Type B pancreatic cell (in vitro differentiated cells): Measurements from ENCODE around the gene RSPRY1. TPM values are rescaled to one million over a fixed set of nuclear protein-coding genes. Genes with fewer than 3 reads are reported as not detected.

Experiments
- DNase-seq: peaks from one replicate; pipeline ENCODE4 v3.0.0; 2021; ENCODE audit warnings: mixed read lengths; ENCODE audit not compliant: unreplicated experiment; ENCODE audit errors: extremely low spot score
- H3K27ac Mint-ChIP-seq: 2 replicates; pipeline ENCODE4 v1.8.0; 2021; ENCODE audit warnings: mild to moderate bottlenecking, mixed read lengths
- H3K27me3 Mint-ChIP-seq: 2 replicates; pipeline ENCODE4 v1.8.0; 2021; ENCODE audit warnings: mixed read lengths
- H3K36me3 Mint-ChIP-seq: 2 replicates; pipeline ENCODE4 v1.8.0; 2021; ENCODE audit warnings: mixed read lengths
- H3K4me1 Mint-ChIP-seq: one replicate; pipeline ENCODE4 v1.8.0; 2021; ENCODE audit warnings: mixed read lengths; ENCODE audit not compliant: unreplicated experiment
- H3K4me3 Mint-ChIP-seq: 2 replicates; pipeline ENCODE4 v1.8.0; 2021; ENCODE audit warnings: mild to moderate bottlenecking, mixed read lengths
- H3K9me3 Mint-ChIP-seq: 2 replicates; pipeline ENCODE4 v1.8.0; 2021; ENCODE audit warnings: mixed read lengths
- CTCF ChIP-seq: fragments of 200-600 bp; sonication (generic); conservative IDR thresholded peaks from 2 replicates; pipeline ENCODE4 v1.5.0; 2021; ENCODE audit warnings: antibody characterized with exemption, mild to moderate bottlenecking
- total RNA-seq: library from RNA; stranded (reverse); gene quantifications from 2 replicates; pipeline ENCODE4 v1.2.1, GENCODE V29; 2021; ENCODE audit warnings: low replicate concordance

The RSPRY1 gene
- total RNA-seq, 1 donor from 2014 or later, result 49.9 TPM

GRCh38 chr16:57208926-57209325 is 22.8 kb downstream of the RSPRY1 start:
- no peaks in the 10 kb centered on the region for H3K27me3 Mint-ChIP-seq
- H3K4me3 Mint-ChIP-seq, result no peak overlapping the region
- no peak for DNase-seq
- H3K9me3 Mint-ChIP-seq, result no peaks in the 10 kb centered on the region
- TF ChIP-seq CTCF, result no peak
- no peaks in the 10 kb centered on the region for H3K4me1 Mint-ChIP-seq
- no peak overlapping the region for H3K27ac Mint-ChIP-seq
- H3K36me3 Mint-ChIP-seq, result peaks cover 32% of the 10 kb centered on the region

GRCh38 chr16:57209780-57210179 is 23.7 kb downstream of the RSPRY1 start:
- H3K4me3 Mint-ChIP-seq, result no peak overlapping the region
- peaks cover 33% of the 10 kb centered on the region for H3K36me3 Mint-ChIP-seq
- H3K27ac Mint-ChIP-seq, result no peak overlapping the region
- no peak for DNase-seq
- H3K9me3 Mint-ChIP-seq, result no peaks in the 10 kb centered on the region
- H3K27me3 Mint-ChIP-seq, result no peaks in the 10 kb centered on the region
- no peaks in the 10 kb centered on the region for H3K4me1 Mint-ChIP-seq
- no peak for TF ChIP-seq CTCF

GRCh38 chr16:57213462-57213861 is 27.3 kb downstream of the RSPRY1 start:
- no peak overlapping the region for H3K27ac Mint-ChIP-seq
- H3K36me3 Mint-ChIP-seq, result peaks cover 48% of the 10 kb centered on the region
- no peaks in the 10 kb centered on the region for H3K4me1 Mint-ChIP-seq
- H3K27me3 Mint-ChIP-seq, result no peaks in the 10 kb centered on the region
- no peak for DNase-seq
- TF ChIP-seq CTCF, result no peak
- no peak overlapping the region for H3K4me3 Mint-ChIP-seq
- peaks cover 4% of the 10 kb centered on the region for H3K9me3 Mint-ChIP-seq

- Mint-ChIP-seq H3K27ac (no peak overlapping the region), H3K36me3 (peaks cover 65% of the 10 kb centered on the region), H3K4me1 (no peaks in the 10 kb centered on the region), H3K4me3 (no peak overlapping the region), H3K27me3 (no peaks in the 10 kb centered on the region), H3K9me3 (peaks cover 4% of the 10 kb centered on the region)
- DNase-seq, result no peak
- no peak for TF ChIP-seq CTCF
These were observed 30.8 kb downstream of the RSPRY1 start for GRCh38 chr16:57216968-57217367.

GRCh38 chr16:57223057-57223456 is 36.9 kb downstream of the RSPRY1 start:
- Mint-ChIP-seq H3K9me3 (no peaks in the 10 kb centered on the region), H3K27ac (no peak overlapping the region), H3K27me3 (no peaks in the 10 kb centered on the region), H3K36me3 (peaks cover 39% of the 10 kb centered on the region), H3K4me1 (no peaks in the 10 kb centered on the region), H3K4me3 (no peak overlapping the region)
- no peak for TF ChIP-seq CTCF
- no peak for DNase-seq
